Upper lobe of left lung (tissue), 4 donors: ENCODE data around the gene PEX26.
"Not testable (repeated sequence)": the region's sequence is repeated elsewhere in the genome, so short reads cannot be mapped to it uniquely, and the experiment has no call there.

ENCODE experiments used
- EP300 ChIP-seq, 4 donors: sonication (generic); formaldehyde crosslinking; IDR thresholded peaks; one replicate each; pipeline ENCODE4 v1.5.1; 2017; ENCODE audit warnings: antibody characterized with exemption in 4 of 4, control low read depth in 2 of 4
- POLR2A ChIP-seq, 4 donors: fragments of 450-650 bp; IDR thresholded peaks; one replicate each; pipeline ENCODE4 v1.5.1; 2016 to 2017; ENCODE audit warnings: antibody characterized with exemption in 4 of 4, mild to moderate bottlenecking in 2 of 4
- POLR2AphosphoS5 ChIP-seq, 2 donors: sonication (generic); formaldehyde crosslinking; IDR thresholded peaks; one replicate each; pipeline ENCODE4 v1.5.1; 2017; ENCODE audit warnings: antibody characterized with exemption in 2 of 2
- TF ChIP-seq, protein P1 (sequence below), 6 experiments: fragments of 450-650 bp in 4 of 6; fragments of 200-600 bp in 2 of 6; sonication (generic) in 2 of 6; IDR thresholded peaks; one replicate each; pipeline ENCODE4 v1.5.1; 2016 to 2019; ENCODE audit warnings: antibody characterized with exemption in 6 of 6

DNA sequence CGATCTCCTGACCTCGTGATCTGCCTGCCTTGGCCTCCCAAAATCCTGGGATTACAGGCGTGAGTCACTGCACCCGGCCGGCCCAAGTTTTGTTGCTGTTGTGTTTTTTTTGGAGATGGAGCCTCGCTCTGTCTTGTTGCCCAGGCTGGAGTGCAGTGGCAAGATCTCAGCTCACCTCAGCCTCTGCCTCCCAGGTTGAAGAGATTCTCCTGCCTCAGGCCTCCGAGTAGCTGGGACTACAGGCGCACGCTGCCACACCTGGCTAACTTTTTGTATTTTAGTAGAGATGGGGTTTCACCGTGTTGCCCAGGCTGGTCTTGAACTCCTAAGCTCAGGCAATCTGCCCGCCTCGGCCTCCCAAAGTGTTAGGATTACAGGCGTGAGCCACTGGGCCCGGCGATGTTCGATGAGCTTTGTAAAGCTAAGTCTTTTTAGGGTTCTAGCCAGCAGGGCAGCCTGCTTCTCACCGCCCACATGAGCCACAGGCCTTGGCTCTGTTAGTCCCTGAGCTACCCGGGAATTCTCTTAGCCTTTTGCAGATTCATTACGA is 45.8 kb downstream of the PEX26 start:
- TF ChIP-seq, protein P1, sequence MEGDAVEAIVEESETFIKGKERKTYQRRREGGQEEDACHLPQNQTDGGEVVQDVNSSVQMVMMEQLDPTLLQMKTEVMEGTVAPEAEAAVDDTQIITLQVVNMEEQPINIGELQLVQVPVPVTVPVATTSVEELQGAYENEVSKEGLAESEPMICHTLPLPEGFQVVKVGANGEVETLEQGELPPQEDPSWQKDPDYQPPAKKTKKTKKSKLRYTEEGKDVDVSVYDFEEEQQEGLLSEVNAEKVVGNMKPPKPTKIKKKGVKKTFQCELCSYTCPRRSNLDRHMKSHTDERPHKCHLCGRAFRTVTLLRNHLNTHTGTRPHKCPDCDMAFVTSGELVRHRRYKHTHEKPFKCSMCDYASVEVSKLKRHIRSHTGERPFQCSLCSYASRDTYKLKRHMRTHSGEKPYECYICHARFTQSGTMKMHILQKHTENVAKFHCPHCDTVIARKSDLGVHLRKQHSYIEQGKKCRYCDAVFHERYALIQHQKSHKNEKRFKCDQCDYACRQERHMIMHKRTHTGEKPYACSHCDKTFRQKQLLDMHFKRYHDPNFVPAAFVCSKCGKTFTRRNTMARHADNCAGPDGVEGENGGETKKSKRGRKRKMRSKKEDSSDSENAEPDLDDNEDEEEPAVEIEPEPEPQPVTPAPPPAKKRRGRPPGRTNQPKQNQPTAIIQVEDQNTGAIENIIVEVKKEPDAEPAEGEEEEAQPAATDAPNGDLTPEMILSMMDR (IDR thresholded peaks at IDR 0.05) = not testable (repeated sequence)
- not testable (repeated sequence) for TF ChIP-seq POLR2AphosphoS5, POLR2A, EP300 (IDR thresholded peaks at IDR 0.05)
